GM23338 (cell line): ENCODE data around the gene TMEM132D. TPM values are rescaled to one million over a fixed set of nuclear protein-coding genes. Genes with fewer than 3 reads are reported as not detected.

ENCODE experiments used
- ATAC-seq: fragments of 200-7000 bp; cut with Tn5 transposase; 3 replicates; pipeline ENCODE4 v1.9.1; 2020
- DNase-seq: peaks from one replicate; pipeline ENCODE4 v3.0.0-alpha.2; 2015; ENCODE audit warnings: low spot score
- H2AFZ ChIP-seq: fragments of 200-600 bp; sonication (generic); 2 replicates; pipeline ENCODE4 v1.8.0; 2016; ENCODE audit warnings: antibody characterized with exemption, mild to moderate bottlenecking, moderate library complexity
- H3F3A ChIP-seq: fragments of 200-600 bp; sonication (generic); replicated peaks from 2 replicates; pipeline ENCODE4 v1.8.0; 2017; ENCODE audit warnings: antibody characterized with exemption, mixed run types, low read depth
- H3K27ac ChIP-seq: fragments of 200-600 bp; sonication (generic); 2 replicates; pipeline ENCODE4 v1.6.1; 2016; ENCODE audit warnings: low read depth
- H3K27me3 ChIP-seq: fragments of 200-600 bp; sonication (generic); 2 replicates; pipeline ENCODE4 v1.8.0; 2016; ENCODE audit warnings: mild to moderate bottlenecking, mixed run types, moderate library complexity; ENCODE audit not compliant: insufficient read depth
- H3K36me3 ChIP-seq: fragments of 200-600 bp; sonication (generic); 2 replicates; pipeline ENCODE4 v1.8.0; 2016; ENCODE audit warnings: mild to moderate bottlenecking; ENCODE audit not compliant: insufficient read depth
- H3K4me1 ChIP-seq: fragments of 200-600 bp; sonication (generic); 2 replicates; pipeline ENCODE4 v1.8.0; 2016; ENCODE audit warnings: mild to moderate bottlenecking, moderate library complexity; ENCODE audit not compliant: insufficient read depth
- H3K4me2 ChIP-seq: fragments of 200-600 bp; sonication (generic); 2 replicates; pipeline ENCODE4 v1.7.1; 2017; ENCODE audit warnings: mixed run types
- H3K4me3 ChIP-seq: fragments of 200-600 bp; sonication (generic); 2 replicates; pipeline ENCODE4 v1.6.1; 2016; ENCODE audit warnings: mixed run types
- H3K79me2 ChIP-seq: fragments of 200-600 bp; sonication (generic); replicated peaks from 2 replicates; pipeline ENCODE4 v1.8.0; 2017; ENCODE audit warnings: mild to moderate bottlenecking; ENCODE audit not compliant: insufficient read depth
- H3K9me2 ChIP-seq: fragments of 200-600 bp; sonication (generic); 2 replicates; pipeline ENCODE4 v1.8.0; 2017; ENCODE audit not compliant: insufficient read depth
- H4K20me1 ChIP-seq: fragments of 200-600 bp; sonication (generic); replicated peaks from 2 replicates; pipeline ENCODE4 v1.8.0; 2017; ENCODE audit warnings: mild to moderate bottlenecking; ENCODE audit not compliant: insufficient read depth
- H3K27ac Mint-ChIP-seq: 2 replicates; pipeline ENCODE4 v1.8.0; 2020; ENCODE audit warnings: inconsistent platforms, mild to moderate bottlenecking, moderate library complexity, mixed read lengths
- H3K27me3 Mint-ChIP-seq: 3 replicates; pipeline ENCODE4 v1.8.0; 2022; ENCODE audit warnings: low read depth, mild to moderate bottlenecking, moderate library complexity, mixed read lengths, inconsistent platforms; ENCODE audit not compliant: insufficient read depth, poor library complexity
- H3K36me3 Mint-ChIP-seq: 3 replicates; pipeline ENCODE4 v1.8.0; 2021; ENCODE audit warnings: low read depth, mild to moderate bottlenecking, inconsistent platforms, moderate library complexity, mixed read lengths
- H3K4me1 Mint-ChIP-seq: 3 replicates; pipeline ENCODE4 v1.8.0; 2020; ENCODE audit warnings: mild to moderate bottlenecking, inconsistent platforms, mixed read lengths
- H3K4me3 Mint-ChIP-seq: 3 replicates; pipeline ENCODE4 v1.8.0; 2021; ENCODE audit warnings: moderate library complexity, mild to moderate bottlenecking, inconsistent platforms, mixed read lengths
- H3K9me3 Mint-ChIP-seq: 3 replicates; pipeline ENCODE4 v1.8.0; 2020; ENCODE audit warnings: moderate library complexity, mild to moderate bottlenecking, inconsistent platforms, mixed read lengths
- CREB1 ChIP-seq: fragments of 250-450 bp; sonication (Bioruptor Pico); IDR thresholded peaks from 2 replicates; pipeline ENCODE4 v1.5.0; 2020; ENCODE audit warnings: low read depth, mild to moderate bottlenecking, moderate library complexity
- CTCF ChIP-seq, 2 experiments: fragments of 200-600 bp in 1 of 2; sonication (generic) in 1 of 2; conservative IDR thresholded peaks; 2 replicates each; pipeline versions ENCODE4 v1.5.1 to v1.6.1; 2016 to 2017; ENCODE audit warnings: antibody characterized with exemption in 2 of 2, low read depth in 2 of 2, mild to moderate bottlenecking in 2 of 2, moderate library complexity in 1 of 2
- EZH2 ChIP-seq: fragments of 200-600 bp; sonication (generic); IDR thresholded peaks from one replicate; pipeline ENCODE4 v1.8.0; 2017; ENCODE audit warnings: antibody characterized with exemption, mild to moderate bottlenecking, low read depth; ENCODE audit not compliant: unreplicated experiment
- EZH2phosphoT487 ChIP-seq: fragments of 200-600 bp; sonication (generic); IDR thresholded peaks from one replicate; pipeline ENCODE4 v1.8.1; 2018; ENCODE audit warnings: antibody characterized with exemption; ENCODE audit not compliant: unreplicated experiment
- JUNB ChIP-seq: IDR thresholded peaks from one replicate; pipeline ENCODE4 v1.6.1; 2016; ENCODE audit warnings: antibody characterized with exemption; ENCODE audit not compliant: unreplicated experiment
- NANOG ChIP-seq: IDR thresholded peaks from 2 replicates; pipeline ENCODE4 v1.6.1; 2016; ENCODE audit warnings: antibody characterized with exemption, borderline replicate concordance
- POLR2AphosphoS5 ChIP-seq: IDR thresholded peaks from 2 replicates; pipeline ENCODE4 v1.6.1; 2016; ENCODE audit warnings: antibody characterized with exemption, low read depth
- REST ChIP-seq: IDR thresholded peaks from one replicate; pipeline ENCODE4 v1.6.1; 2018; ENCODE audit warnings: antibody characterized with exemption; ENCODE audit not compliant: unreplicated experiment
- STAT1 ChIP-seq: IDR thresholded peaks from one replicate; pipeline ENCODE4 v1.6.1; 2016; ENCODE audit warnings: antibody characterized with exemption; ENCODE audit not compliant: unreplicated experiment
- ZNF114 ChIP-seq: fragments of 250-450 bp; sonication (Bioruptor Pico); IDR thresholded peaks from 2 replicates; pipeline ENCODE4 v1.5.0; 2020; ENCODE audit warnings: mild to moderate bottlenecking, moderate library complexity
- ZNF331 ChIP-seq: fragments of 250-450 bp; sonication (Bioruptor Pico); IDR thresholded peaks from 2 replicates; pipeline ENCODE4 v1.5.0; 2020; ENCODE audit warnings: low read depth, mild to moderate bottlenecking, moderate library complexity
- polyA plus RNA-seq: library from polyadenylated mRNA; unstranded; fragments of >200 nt; fragmentation: Nextera tagmentation; extraction: Ambion mirVana; gene quantifications from 2 replicates; pipeline ENCODE4 v1.2.1, GENCODE V29; 2016
- total RNA-seq: library from RNA; depleted of rRNA; stranded (reverse); fragments of >200 nt; shearing (Covaris generic); gene quantifications from 2 replicates; pipeline ENCODE4 v1.2.3, GENCODE V29; 2014
- TF ChIP-seq, protein P1 (sequence below): IDR thresholded peaks from 2 replicates; pipeline ENCODE4 v1.6.1; 2016; ENCODE audit warnings: antibody characterized with exemption
- TF ChIP-seq, protein P2 (sequence below): fragments of 250-450 bp; sonication (Bioruptor Pico); IDR thresholded peaks from 2 replicates; pipeline ENCODE4 v1.5.0; 2020; ENCODE audit warnings: mild to moderate bottlenecking, moderate library complexity

Gene TMEM132D
- total and polyA plus RNA-seq, 2 experiments from 2014 or later: 0.44 to 5.3 TPM

DNA sequence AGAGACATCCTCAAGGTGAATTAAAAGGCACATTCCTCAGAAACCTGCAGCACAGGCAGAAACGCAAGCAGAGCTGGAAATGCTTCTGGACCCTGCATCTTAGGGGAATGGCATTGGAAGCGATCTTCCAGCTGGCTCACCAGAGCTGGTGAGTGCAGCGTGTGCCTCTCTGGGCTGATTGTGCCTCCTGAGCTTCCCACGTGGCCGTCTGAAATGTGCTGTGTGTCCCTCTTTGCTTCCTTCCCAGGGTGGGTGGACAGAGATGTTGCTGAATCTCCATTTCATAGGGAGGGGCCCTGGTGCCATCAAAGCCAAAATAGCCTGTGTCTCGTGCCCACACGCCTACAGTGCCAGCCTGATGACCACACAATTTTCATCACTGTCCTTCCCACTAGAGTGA is 34.3 kb upstream of the TMEM132D start:
- Histone ChIP-seq H3K27me3 (no peaks in the 10 kb centered on the region), H3K9me2 (no peaks in the 10 kb centered on the region), H3K4me2 (no peak overlapping the region), H3K4me1 (no peaks in the 10 kb centered on the region), H3F3A (no peaks in the 10 kb centered on the region), H4K20me1 (no peaks in the 10 kb centered on the region), H3K79me2 (no peaks in the 10 kb centered on the region), H2AFZ (no peak overlapping the region), H3K27ac (no peak overlapping the region), H3K4me3 (no peak overlapping the region), H3K36me3 (no peaks in the 10 kb centered on the region)
- Mint-ChIP-seq H3K4me1 (no peaks in the 10 kb centered on the region), H3K9me3 (peaks cover 100% of the 10 kb centered on the region), H3K4me3 (no peak overlapping the region), H3K27me3 (peaks cover 4% of the 10 kb centered on the region), H3K27ac (no peak overlapping the region), H3K36me3 (peaks cover 68% of the 10 kb centered on the region)
- TF ChIP-seq NANOG: no peak
- TF ChIP-seq, protein P1, sequence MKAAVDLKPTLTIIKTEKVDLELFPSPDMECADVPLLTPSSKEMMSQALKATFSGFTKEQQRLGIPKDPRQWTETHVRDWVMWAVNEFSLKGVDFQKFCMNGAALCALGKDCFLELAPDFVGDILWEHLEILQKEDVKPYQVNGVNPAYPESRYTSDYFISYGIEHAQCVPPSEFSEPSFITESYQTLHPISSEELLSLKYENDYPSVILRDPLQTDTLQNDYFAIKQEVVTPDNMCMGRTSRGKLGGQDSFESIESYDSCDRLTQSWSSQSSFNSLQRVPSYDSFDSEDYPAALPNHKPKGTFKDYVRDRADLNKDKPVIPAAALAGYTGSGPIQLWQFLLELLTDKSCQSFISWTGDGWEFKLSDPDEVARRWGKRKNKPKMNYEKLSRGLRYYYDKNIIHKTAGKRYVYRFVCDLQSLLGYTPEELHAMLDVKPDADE: no peak
- TF ChIP-seq JUNB: no peak
- no peak for TF ChIP-seq REST
- TF ChIP-seq POLR2AphosphoS5: no peak
- no peak for TF ChIP-seq EZH2
- no peak for TF ChIP-seq EZH2phosphoT487
- TF ChIP-seq ZNF114 (CRISPR knock-in tag): no peak
- TF ChIP-seq STAT1: no peak
- no peak for TF ChIP-seq ZNF331
- no peak for TF ChIP-seq CREB1 (CRISPR knock-in tag)
- TF ChIP-seq, protein P2, sequence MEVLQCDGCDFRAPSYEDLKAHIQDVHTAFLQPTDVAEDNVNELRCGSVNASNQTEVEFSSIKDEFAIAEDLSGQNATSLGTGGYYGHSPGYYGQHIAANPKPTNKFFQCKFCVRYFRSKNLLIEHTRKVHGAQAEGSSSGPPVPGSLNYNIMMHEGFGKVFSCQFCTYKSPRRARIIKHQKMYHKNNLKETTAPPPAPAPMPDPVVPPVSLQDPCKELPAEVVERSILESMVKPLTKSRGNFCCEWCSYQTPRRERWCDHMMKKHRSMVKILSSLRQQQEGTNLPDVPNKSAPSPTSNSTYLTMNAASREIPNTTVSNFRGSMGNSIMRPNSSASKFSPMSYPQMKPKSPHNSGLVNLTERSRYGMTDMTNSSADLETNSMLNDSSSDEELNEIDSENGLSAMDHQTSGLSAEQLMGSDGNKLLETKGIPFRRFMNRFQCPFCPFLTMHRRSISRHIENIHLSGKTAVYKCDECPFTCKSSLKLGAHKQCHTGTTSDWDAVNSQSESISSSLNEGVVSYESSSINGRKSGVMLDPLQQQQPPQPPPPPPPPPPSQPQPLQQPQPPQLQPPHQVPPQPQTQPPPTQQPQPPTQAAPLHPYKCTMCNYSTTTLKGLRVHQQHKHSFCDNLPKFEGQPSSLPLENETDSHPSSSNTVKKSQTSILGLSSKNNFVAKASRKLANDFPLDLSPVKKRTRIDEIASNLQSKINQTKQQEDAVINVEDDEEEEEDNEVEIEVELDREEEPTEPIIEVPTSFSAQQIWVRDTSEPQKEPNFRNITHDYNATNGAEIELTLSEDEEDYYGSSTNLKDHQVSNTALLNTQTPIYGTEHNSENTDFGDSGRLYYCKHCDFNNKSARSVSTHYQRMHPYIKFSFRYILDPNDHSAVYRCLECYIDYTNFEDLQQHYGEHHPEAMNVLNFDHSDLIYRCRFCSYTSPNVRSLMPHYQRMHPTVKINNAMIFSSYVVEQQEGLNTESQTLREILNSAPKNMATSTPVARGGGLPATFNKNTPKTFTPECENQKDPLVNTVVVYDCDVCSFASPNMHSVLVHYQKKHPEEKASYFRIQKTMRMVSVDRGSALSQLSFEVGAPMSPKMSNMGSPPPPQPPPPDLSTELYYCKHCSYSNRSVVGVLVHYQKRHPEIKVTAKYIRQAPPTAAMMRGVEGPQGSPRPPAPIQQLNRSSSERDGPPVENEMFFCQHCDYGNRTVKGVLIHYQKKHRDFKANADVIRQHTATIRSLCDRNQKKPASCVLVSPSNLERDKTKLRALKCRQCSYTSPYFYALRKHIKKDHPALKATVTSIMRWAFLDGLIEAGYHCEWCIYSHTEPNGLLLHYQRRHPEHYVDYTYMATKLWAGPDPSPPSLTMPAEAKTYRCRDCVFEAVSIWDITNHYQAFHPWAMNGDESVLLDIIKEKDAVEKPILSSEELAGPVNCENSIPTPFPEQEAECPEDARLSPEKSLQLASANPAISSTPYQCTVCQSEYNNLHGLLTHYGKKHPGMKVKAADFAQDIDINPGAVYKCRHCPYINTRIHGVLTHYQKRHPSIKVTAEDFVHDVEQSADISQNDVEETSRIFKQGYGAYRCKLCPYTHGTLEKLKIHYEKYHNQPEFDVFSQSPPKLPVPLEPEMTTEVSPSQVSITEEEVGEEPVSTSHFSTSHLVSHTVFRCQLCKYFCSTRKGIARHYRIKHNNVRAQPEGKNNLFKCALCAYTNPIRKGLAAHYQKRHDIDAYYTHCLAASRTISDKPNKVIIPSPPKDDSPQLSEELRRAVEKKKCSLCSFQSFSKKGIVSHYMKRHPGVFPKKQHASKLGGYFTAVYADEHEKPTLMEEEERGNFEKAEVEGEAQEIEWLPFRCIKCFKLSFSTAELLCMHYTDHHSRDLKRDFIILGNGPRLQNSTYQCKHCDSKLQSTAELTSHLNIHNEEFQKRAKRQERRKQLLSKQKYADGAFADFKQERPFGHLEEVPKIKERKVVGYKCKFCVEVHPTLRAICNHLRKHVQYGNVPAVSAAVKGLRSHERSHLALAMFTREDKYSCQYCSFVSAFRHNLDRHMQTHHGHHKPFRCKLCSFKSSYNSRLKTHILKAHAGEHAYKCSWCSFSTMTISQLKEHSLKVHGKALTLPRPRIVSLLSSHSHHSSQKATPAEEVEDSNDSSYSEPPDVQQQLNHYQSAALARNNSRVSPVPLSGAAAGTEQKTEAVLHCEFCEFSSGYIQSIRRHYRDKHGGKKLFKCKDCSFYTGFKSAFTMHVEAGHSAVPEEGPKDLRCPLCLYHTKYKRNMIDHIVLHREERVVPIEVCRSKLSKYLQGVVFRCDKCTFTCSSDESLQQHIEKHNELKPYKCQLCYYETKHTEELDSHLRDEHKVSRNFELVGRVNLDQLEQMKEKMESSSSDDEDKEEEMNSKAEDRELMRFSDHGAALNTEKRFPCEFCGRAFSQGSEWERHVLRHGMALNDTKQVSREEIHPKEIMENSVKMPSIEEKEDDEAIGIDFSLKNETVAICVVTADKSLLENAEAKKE (CRISPR knock-in tag): no peak
- TF ChIP-seq CTCF (conservative IDR thresholded peaks at IDR 0.05; ENCODE audit: low read depth in 2 of 2): no peak
- no peak for DNase-seq
- ATAC-seq: no peak
